ENCODE data around the gene SDC3.

The SDC3 gene

GRCh38 chr1:30907481-30908315, 860 bp downstream of the SDC3 start:
- no peak for TF ChIP-seq CTCF (IDR thresholded peaks at IDR 0.05; ENCODE audit: insufficient read depth, low read length)
- no peak for TF ChIP-seq REST (IDR thresholded peaks at IDR 0.05; ENCODE audit: insufficient replicate concordance, low read depth)
- no peak for TF ChIP-seq SPI1 (IDR thresholded peaks at IDR 0.05; ENCODE audit: borderline replicate concordance, low read depth)
- TF ChIP-seq GABPA (IDR thresholded peaks at IDR 0.05; ENCODE audit: low read depth) = no peak
- no peak for TF ChIP-seq POLR2AphosphoS5 (IDR thresholded peaks at IDR 0.05; ENCODE audit: low read depth)
- no peak for DNase-seq (ENCODE audit: low read depth in 1 of 2, low spot score in 1 of 2)
- H3K27ac ChIP-seq (replicated peaks) = no peak overlapping the region
- no peak overlapping the region for H3K4me3 ChIP-seq (replicated peaks; ENCODE audit: insufficient read depth, low read length)
- peaks cover 45% of the 10 kb centered on the region for H3K27me3 ChIP-seq (ENCODE audit: insufficient read depth, poor library complexity, severe bottlenecking)

- peaks cover 51% of the 10 kb centered on the region for H3K27me3 ChIP-seq (ENCODE audit: insufficient read depth, poor library complexity, severe bottlenecking)
- H3K4me3 ChIP-seq (replicated peaks; ENCODE audit: insufficient read depth, low read length) = no peak overlapping the region
- H3K27ac ChIP-seq (replicated peaks) = no peak overlapping the region
- TF ChIP-seq POLR2AphosphoS5 (IDR thresholded peaks at IDR 0.05; ENCODE audit: low read depth) (no peak), CTCF (IDR thresholded peaks at IDR 0.05; ENCODE audit: insufficient read depth, low read length) (no peak), SPI1 (IDR thresholded peaks at IDR 0.05; ENCODE audit: borderline replicate concordance, low read depth) (no peak), REST (IDR thresholded peaks at IDR 0.05; ENCODE audit: insufficient replicate concordance, low read depth) (no peak), GABPA (IDR thresholded peaks at IDR 0.05; ENCODE audit: low read depth) (no peak)
- no peak for DNase-seq (ENCODE audit: low read depth in 1 of 2, low spot score in 1 of 2)
These were observed 1.7 kb downstream of the SDC3 start for GRCh38 chr1:30906631-30907441.

GRCh38 chr1:30905916-30906620, 2.5 kb downstream of the SDC3 start:
- TF ChIP-seq SPI1 (IDR thresholded peaks at IDR 0.05; ENCODE audit: borderline replicate concordance, low read depth) = no peak
- no peak for TF ChIP-seq GABPA (IDR thresholded peaks at IDR 0.05; ENCODE audit: low read depth)
- no peak for TF ChIP-seq REST (IDR thresholded peaks at IDR 0.05; ENCODE audit: insufficient replicate concordance, low read depth)
- no peak for TF ChIP-seq POLR2AphosphoS5 (IDR thresholded peaks at IDR 0.05; ENCODE audit: low read depth)
- TF ChIP-seq CTCF (IDR thresholded peaks at IDR 0.05; ENCODE audit: insufficient read depth, low read length) = no peak
- peaks cover 55% of the 10 kb centered on the region for H3K27me3 ChIP-seq (ENCODE audit: insufficient read depth, poor library complexity, severe bottlenecking)
- H3K4me3 ChIP-seq (replicated peaks; ENCODE audit: insufficient read depth, low read length) = no peak overlapping the region
- no peak for DNase-seq (ENCODE audit: low read depth in 1 of 2, low spot score in 1 of 2)
- H3K27ac ChIP-seq (replicated peaks) = no peak overlapping the region

Data from HL-60 (cell line).